Right lobe of liver (tissue), 6 donors: Measurements from ENCODE around the gene S100G. TPM values are rescaled to one million over a fixed set of nuclear protein-coding genes. Genes with fewer than 3 reads are reported as not detected.
"Not testable (repeated sequence)": the region's sequence is repeated elsewhere in the genome, so short reads cannot be mapped to it uniquely, and the experiment has no call there.

Experiments used
- ATAC-seq, 4 donors: fragments of 200-7000 bp; cut with Tn5 transposase; one replicate each; pipeline ENCODE4 v1.9.1; 2020; ENCODE audit warnings: mild to moderate bottlenecking in 4 of 4, moderate library complexity in 4 of 4
- DNase-seq, 3 donors: peaks; one replicate each; pipeline ENCODE4 v3.0.0-alpha.2; 2020
- H3K27ac ChIP-seq, 3 donors: fragments of 200-600 bp; one replicate each; pipeline ENCODE4 v1.8.0; 2022
- H3K27me3 ChIP-seq, 2 donors: fragments of 200-600 bp; one replicate each; pipeline ENCODE4 v1.8.0; 2022
- H3K36me3 ChIP-seq, 4 donors: fragments of 200-600 bp; sonication (generic) in 1 of 4; one replicate each; pipeline versions ENCODE4 v1.5.1 to v1.8.0; 2017 to 2022; ENCODE audit warnings: control low read depth in 1 of 4
- H3K4me1 ChIP-seq, 4 donors: fragments of 200-600 bp; sonication (generic) in 1 of 4; one replicate each; pipeline versions ENCODE4 v1.5.1 to v1.8.0; 2017 to 2022; ENCODE audit warnings: control low read depth in 1 of 4
- H3K4me3 ChIP-seq, 3 donors: fragments of 200-600 bp; one replicate each; pipeline ENCODE4 v1.8.0; 2022
- H3K9me3 ChIP-seq, 4 donors: fragments of 200-600 bp; sonication (generic) in 1 of 4; one replicate each; pipeline versions ENCODE4 v1.5.1 to v1.8.0; 2017 to 2022; ENCODE audit warnings: control low read depth in 1 of 4
- POLR2A ChIP-seq: fragments of 450-650 bp; IDR thresholded peaks from one replicate; pipeline ENCODE4 v1.6.1; 2017; ENCODE audit warnings: antibody characterized with exemption, mild to moderate bottlenecking
- WGBS: methylation state at CpG from one replicate; pipeline ENCODE4 v1.1.6; 2018; ENCODE audit warnings: low coverage, low lambda C conversion rate; ENCODE audit not compliant: insufficient coverage; ENCODE audit errors: missing lambda C conversion rate; 5-methylcytosine and 5-hydroxymethylcytosine counted together
- intact Hi-C, 2 donors: fragments of 100-400 bp; cut with DNase I; formaldehyde crosslinking; loops; one replicate each; pipeline versions ENCODE4 v1.11.2 to v1.14.1; 2022
- long read RNA-seq: library from polyadenylated mRNA; unstranded; transcript quantifications from one replicate; pipeline ENCODE4 v2.0.0, GENCODE V29; 2019
- total RNA-seq, 6 experiments: library from RNA; depleted of rRNA in 2 of 6; stranded (reverse); fragments of >200 nt in 2 of 6; fragmentation: NEBNext Ultra II Directional in 3 of 6; extraction: Animal tissue kit (Norgen Biotek cat#: 25700) in 3 of 6; gene quantifications; one replicate each; pipeline versions ENCODE4 v1.1.0 to v1.2.4, GENCODE V29; 2016 to 2023
- TF ChIP-seq, protein P1 (sequence below), 4 donors: fragments of 200-600 bp in 3 of 4; fragments of 450-650 bp in 1 of 4; IDR thresholded peaks; one replicate each; pipeline versions ENCODE4 v1.5.1 to v1.8.0; 2016 to 2022; ENCODE audit warnings: antibody characterized with exemption in 4 of 4, mild to moderate bottlenecking in 2 of 4
- donor health status: DM: no; HTN: yes; CAD: no.
- donor health status: DM: no; HTN: no; CAD: no.
- donor health status: DM: no; HTN: no; CAD: no.
- donor health status: DM: no; HTN: yes; CAD: no.
- donor health status: DM: no; HTN: yes; CAD: no.

S100G gene
- not detected for total RNA-seq
- long read RNA-seq: 0 reads

DNA sequence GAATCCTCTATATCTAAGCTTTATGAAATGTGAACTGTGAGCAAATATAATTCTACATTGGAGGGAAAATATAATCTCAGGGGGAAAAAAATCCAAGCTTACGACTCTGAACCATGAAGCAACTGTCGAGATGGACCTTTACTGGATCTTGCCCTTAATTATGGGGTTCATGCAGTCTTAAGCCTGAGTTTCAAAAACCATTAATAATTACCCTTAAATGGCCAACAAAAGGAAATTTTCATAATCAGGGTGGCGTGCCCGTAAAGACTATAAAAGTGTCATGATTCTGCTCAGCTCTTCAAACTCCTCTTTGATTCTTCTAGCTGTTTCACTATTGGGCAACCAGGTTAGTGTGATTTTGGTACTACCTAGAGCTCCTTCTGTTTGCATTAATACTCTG is at the start of gene S100G:
S100G (plus strand) TSS at position 301 of the 400 bp plus-strand sequence. CDS start 849 bp downstream, outside the sequence.
- Histone ChIP-seq H3K27ac (no peak within 1 kb of the TSS), H3K36me3 (no peaks in the 10 kb centered on the region), H3K4me1 (no peaks in the 10 kb centered on the region), H3K9me3 (no peaks in the 10 kb centered on the region), H3K4me3 (no peak within 1 kb of the TSS), H3K27me3 (peaks cover 0 to 4% of the 10 kb centered on the region in 2 donors)
- DNase-seq (no peak), ATAC-seq (no peak)
- 80% methylated on average over 4 of the region's 4 CpGs for WGBS
- TF ChIP-seq, protein P1, sequence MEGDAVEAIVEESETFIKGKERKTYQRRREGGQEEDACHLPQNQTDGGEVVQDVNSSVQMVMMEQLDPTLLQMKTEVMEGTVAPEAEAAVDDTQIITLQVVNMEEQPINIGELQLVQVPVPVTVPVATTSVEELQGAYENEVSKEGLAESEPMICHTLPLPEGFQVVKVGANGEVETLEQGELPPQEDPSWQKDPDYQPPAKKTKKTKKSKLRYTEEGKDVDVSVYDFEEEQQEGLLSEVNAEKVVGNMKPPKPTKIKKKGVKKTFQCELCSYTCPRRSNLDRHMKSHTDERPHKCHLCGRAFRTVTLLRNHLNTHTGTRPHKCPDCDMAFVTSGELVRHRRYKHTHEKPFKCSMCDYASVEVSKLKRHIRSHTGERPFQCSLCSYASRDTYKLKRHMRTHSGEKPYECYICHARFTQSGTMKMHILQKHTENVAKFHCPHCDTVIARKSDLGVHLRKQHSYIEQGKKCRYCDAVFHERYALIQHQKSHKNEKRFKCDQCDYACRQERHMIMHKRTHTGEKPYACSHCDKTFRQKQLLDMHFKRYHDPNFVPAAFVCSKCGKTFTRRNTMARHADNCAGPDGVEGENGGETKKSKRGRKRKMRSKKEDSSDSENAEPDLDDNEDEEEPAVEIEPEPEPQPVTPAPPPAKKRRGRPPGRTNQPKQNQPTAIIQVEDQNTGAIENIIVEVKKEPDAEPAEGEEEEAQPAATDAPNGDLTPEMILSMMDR (IDR thresholded peaks at IDR 0.05): no peak
- TF ChIP-seq POLR2A: no peak
- intact Hi-C loops: no loop called here

DNA sequence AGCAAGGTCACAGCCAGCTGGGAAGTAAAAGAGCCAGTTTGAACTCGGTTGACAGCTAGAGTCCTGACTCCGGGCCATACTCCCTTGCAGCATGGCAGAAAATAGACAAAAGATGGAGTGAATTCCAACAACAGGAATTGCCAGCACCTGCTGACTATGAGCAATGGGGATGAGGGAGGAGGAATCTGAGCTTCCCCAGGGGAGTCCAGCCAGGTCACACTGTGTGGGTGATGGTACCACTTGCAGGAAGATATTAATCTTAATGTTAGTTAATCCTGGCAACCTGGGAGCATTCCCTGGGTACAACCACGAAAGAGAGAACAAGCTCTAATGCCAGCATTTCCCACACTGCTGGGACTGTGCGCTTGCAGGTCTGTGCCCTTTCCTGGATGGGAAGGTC is 48.1 kb upstream of the S100G start:
- Histone ChIP-seq H3K4me3 (no peak overlapping the region), H3K9me3 (no peaks in the 10 kb centered on the region), H3K27me3 (no peaks in the 10 kb centered on the region), H3K36me3 (no peaks in the 10 kb centered on the region), H3K4me1 (peaks cover 0 to 13% (median 3%) of the 10 kb centered on the region in 4 donors), H3K27ac (no peak overlapping the region)
- TF ChIP-seq, protein P1 (IDR thresholded peaks at IDR 0.05): no peak
- TF ChIP-seq POLR2A: no peak
- intact Hi-C loops: no loop called here
- DNase-seq (no peak), ATAC-seq (no peak)
- 81% methylated on average over 3 of the region's 4 CpGs for WGBS

DNA sequence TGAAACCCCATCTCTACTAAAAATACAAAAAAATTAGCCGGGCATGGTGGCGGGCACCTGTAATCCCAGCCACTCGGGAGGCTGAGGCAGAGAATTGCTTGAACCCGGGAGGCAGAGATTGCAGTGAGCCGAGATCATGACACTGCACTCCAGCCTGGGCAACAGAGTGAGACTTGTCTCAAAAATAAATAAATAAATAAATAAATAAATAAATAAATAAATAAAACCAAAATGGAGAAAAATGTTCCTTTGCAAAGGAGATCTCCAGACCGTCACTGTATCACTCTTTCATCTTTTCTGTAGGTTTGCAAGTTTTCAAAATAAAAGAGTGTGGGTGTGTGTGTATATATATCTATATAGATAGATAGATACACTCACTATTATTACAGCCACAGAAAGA is 46.7 kb upstream of the S100G start:
- peaks cover 0 to 13% (median 3%) of the 10 kb centered on the region in 4 donors for H3K4me1 ChIP-seq
- H3K9me3 ChIP-seq, H3K36me3 ChIP-seq, H3K27me3 ChIP-seq, intact Hi-C loops, DNase-seq, ATAC-seq, H3K4me3 ChIP-seq, H3K27ac ChIP-seq: not testable (repeated sequence)
- WGBS: 80% methylated on average over 6 of the region's 6 CpGs

GRCh38 chrX:16603822-16604221 is 46.1 kb upstream of the S100G start:
- ATAC-seq: peak in 1 of 4 donors; percentile 33
- no peaks in the 10 kb centered on the region for H3K9me3 ChIP-seq
- H3K36me3 ChIP-seq: no peaks in the 10 kb centered on the region
- 68% methylated on average over 4 of the region's 4 CpGs for WGBS
- H3K4me3 ChIP-seq: no peak overlapping the region
- intact Hi-C loops: no loop called here
- peaks cover 0 to 13% (median 3%) of the 10 kb centered on the region in 4 donors for H3K4me1 ChIP-seq
- DNase-seq: no peak
- no peaks in the 10 kb centered on the region for H3K27me3 ChIP-seq
- no peak overlapping the region for H3K27ac ChIP-seq
- TF ChIP-seq, protein P1 (IDR thresholded peaks at IDR 0.05): no peak
- TF ChIP-seq POLR2A: no peak

- ATAC-seq: peak; percentile 57 to 79 (median 74)
These were observed 45.6 kb upstream of the S100G start for GRCh38 chrX:16604337-16604736.

More at GRCh38 chrX:16604337-16604736, 45.6 kb upstream of the S100G start:
- H3K4me1 ChIP-seq: peaks cover 0 to 13% (median 3%) of the 10 kb centered on the region in 4 donors
- 59% methylated on average over 2 of the region's 2 CpGs for WGBS
- H3K4me3 ChIP-seq: no peak overlapping the region
- DNase-seq: no peak
- no peaks in the 10 kb centered on the region for H3K36me3 ChIP-seq
- no peak overlapping the region for H3K27ac ChIP-seq
- no peaks in the 10 kb centered on the region for H3K9me3 ChIP-seq
- no peak for TF ChIP-seq POLR2A
- TF ChIP-seq, protein P1 (IDR thresholded peaks at IDR 0.05): no peak
- H3K27me3 ChIP-seq: no peaks in the 10 kb centered on the region
- intact Hi-C loops: no loop called here
